H54 (cell line): ENCODE measurements around the gene TLN1.

Experiments used
- DNase-seq: peaks from one replicate; pipeline ENCODE4 v3.0.0; 2011; ENCODE audit warnings: low spot score, mixed read lengths; ENCODE audit not compliant: insufficient read length
- FAIRE-seq: peaks from 3 replicates; lab custom pipeline; 2011; peaks lifted over from hg19 to GRCh38; lab: Jason Lieb, UNC
- POLR2A ChIP-seq: IDR thresholded peaks from 2 replicates; pipeline ENCODE4 v1.6.1; 2011; ENCODE audit warnings: low read depth, mild to moderate bottlenecking, low read length

The TLN1 gene

GRCh38 chr9:35713578-35713977 lies 18.4 kb downstream of the TLN1 start:
- FAIRE-seq (no peak), DNase-seq (no peak)
- no peak for TF ChIP-seq POLR2A

GRCh38 chr9:35712762-35713400 lies 19.1 kb downstream of the TLN1 start:
- TF ChIP-seq POLR2A, result no peak
- DNase-seq (no peak), FAIRE-seq (no peak)

- no peak for TF ChIP-seq POLR2A
- FAIRE-seq (no peak), DNase-seq (no peak)
These were observed 20.2 kb downstream of the TLN1 start for GRCh38 chr9:35711501-35712428.

- no peak for TF ChIP-seq POLR2A
- DNase-seq (no peak), FAIRE-seq (no peak)
These were observed 21.0 kb downstream of the TLN1 start for GRCh38 chr9:35710818-35711500.

GRCh38 chr9:35708146-35708545 lies 23.8 kb downstream of the TLN1 start:
- TF ChIP-seq POLR2A, result no peak
- DNase-seq (no peak), FAIRE-seq (no peak)

- DNase-seq (no peak), FAIRE-seq (no peak)
These were observed 25.0 kb downstream of the TLN1 start for GRCh38 chr9:35706951-35707350.

GRCh38 chr9:35705836-35706430 lies 26.1 kb downstream of the TLN1 start:
- DNase-seq (no peak), FAIRE-seq (no peak)
- TF ChIP-seq POLR2A, result no peak

More at GRCh38 chr9:35706951-35707350, 25.0 kb downstream of the TLN1 start:
- no peak for TF ChIP-seq POLR2A

GRCh38 chr9:35705372-35705771 lies 26.6 kb downstream of the TLN1 start:
- FAIRE-seq (no peak), DNase-seq (no peak)
- no peak for TF ChIP-seq POLR2A

- no peak for DNase-seq
- FAIRE-seq, result no peak
- no peak for TF ChIP-seq POLR2A
These were observed 27.9 kb downstream of the TLN1 start for GRCh38 chr9:35703906-35704672.

GRCh38 chr9:35702696-35703095 lies 29.3 kb downstream of the TLN1 start:
- DNase-seq (no peak), FAIRE-seq (no peak)
- TF ChIP-seq POLR2A, result no peak

- no peak for TF ChIP-seq POLR2A
- no peak for DNase-seq
- FAIRE-seq, result no peak
These were observed 31.1 kb downstream of the TLN1 start for GRCh38 chr9:35700942-35701341.

- no peak for DNase-seq
- no peak for FAIRE-seq
- no peak for TF ChIP-seq POLR2A
These were observed 32.0 kb downstream of the TLN1 start for GRCh38 chr9:35700031-35700430.

- TF ChIP-seq POLR2A, result no peak
- FAIRE-seq (no peak), DNase-seq (no peak)
These were observed 33.8 kb downstream of the TLN1 start for GRCh38 chr9:35698231-35698630.
